ENCODE measurements around the gene KCNMA1. TPM values are rescaled to one million over a fixed set of nuclear protein-coding genes. Genes with fewer than 3 reads are reported as not detected.
A peak's percentile ranks its signal among the peaks of the same experiment; 100 is the strongest.

KCNMA1 gene
- polyA plus RNA-seq, 1 donor from 2014 or later, result 60.8 TPM

DNA sequence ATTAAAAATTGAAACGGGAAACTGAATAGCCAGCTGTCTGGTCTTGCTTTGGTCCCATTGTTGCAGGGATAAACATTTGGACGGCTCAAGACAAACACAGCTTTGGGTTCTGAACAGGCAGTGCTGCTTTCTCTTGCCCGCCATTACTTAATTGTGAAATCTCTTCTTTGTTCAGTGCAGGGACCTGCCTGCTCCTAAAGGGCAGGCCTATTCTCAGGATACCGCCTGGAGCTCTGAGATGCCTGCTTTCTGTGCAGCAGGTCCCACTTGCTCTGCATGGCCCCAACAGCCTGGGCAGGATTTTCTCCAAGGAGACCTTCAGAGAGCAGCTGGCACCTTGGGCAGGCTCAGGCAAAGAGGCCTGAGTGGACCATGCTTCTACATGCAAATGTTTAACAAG, 237.6 kb downstream of the KCNMA1 start:
- H4K20me1 ChIP-seq (ENCODE audit: insufficient read depth), result no peaks in the 10 kb centered on the region
- peak overlapping the region; percentile 24 for H3K9ac ChIP-seq (ENCODE audit: low read length)
- H3K36me3 ChIP-seq (ENCODE audit: insufficient read depth, low read length), result no peaks in the 10 kb centered on the region
- H3F3A ChIP-seq (ENCODE audit: insufficient read depth, low read length, poor library complexity, severe bottlenecking), result no peaks in the 10 kb centered on the region
- H2AFZ ChIP-seq (ENCODE audit: low read depth, low read length), result no peak overlapping the region
- no peaks in the 10 kb centered on the region for H3K9me3 ChIP-seq (ENCODE audit: low read length)
- no peak for TF ChIP-seq EZH2 (IDR thresholded peaks at IDR 0.05; ENCODE audit: borderline replicate concordance, insufficient read depth, low read length, poor library complexity, severe bottlenecking)
- no peak for TF ChIP-seq SMC3 (conservative IDR thresholded peaks at IDR 0.05; ENCODE audit: poor library complexity)
- TF ChIP-seq RAD21 (conservative IDR thresholded peaks at IDR 0.05), result no peak
- no peak for TF ChIP-seq REST (IDR thresholded peaks at IDR 0.05; ENCODE audit: borderline replicate concordance)
- TF ChIP-seq TAF1 (IDR thresholded peaks at IDR 0.05; ENCODE audit: low read depth), result no peak
- no peak for TF ChIP-seq POLR2AphosphoS5 (IDR thresholded peaks at IDR 0.05)
- TF ChIP-seq, protein P1, sequence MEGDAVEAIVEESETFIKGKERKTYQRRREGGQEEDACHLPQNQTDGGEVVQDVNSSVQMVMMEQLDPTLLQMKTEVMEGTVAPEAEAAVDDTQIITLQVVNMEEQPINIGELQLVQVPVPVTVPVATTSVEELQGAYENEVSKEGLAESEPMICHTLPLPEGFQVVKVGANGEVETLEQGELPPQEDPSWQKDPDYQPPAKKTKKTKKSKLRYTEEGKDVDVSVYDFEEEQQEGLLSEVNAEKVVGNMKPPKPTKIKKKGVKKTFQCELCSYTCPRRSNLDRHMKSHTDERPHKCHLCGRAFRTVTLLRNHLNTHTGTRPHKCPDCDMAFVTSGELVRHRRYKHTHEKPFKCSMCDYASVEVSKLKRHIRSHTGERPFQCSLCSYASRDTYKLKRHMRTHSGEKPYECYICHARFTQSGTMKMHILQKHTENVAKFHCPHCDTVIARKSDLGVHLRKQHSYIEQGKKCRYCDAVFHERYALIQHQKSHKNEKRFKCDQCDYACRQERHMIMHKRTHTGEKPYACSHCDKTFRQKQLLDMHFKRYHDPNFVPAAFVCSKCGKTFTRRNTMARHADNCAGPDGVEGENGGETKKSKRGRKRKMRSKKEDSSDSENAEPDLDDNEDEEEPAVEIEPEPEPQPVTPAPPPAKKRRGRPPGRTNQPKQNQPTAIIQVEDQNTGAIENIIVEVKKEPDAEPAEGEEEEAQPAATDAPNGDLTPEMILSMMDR (IDR thresholded peaks at IDR 0.05; ENCODE audit: poor library complexity, severe bottlenecking), result no peak
- TF ChIP-seq MXI1 (conservative IDR thresholded peaks at IDR 0.05; ENCODE audit: poor library complexity, severe bottlenecking), result no peak
- no peak for TF ChIP-seq EP300 (conservative IDR thresholded peaks at IDR 0.05; ENCODE audit: poor library complexity, severe bottlenecking)
- no peaks in the 10 kb centered on the region for H3K9me2 ChIP-seq (ENCODE audit: insufficient read depth, low read length)
- peak overlapping the region; percentile 78 for H3K27ac ChIP-seq (ENCODE audit: low read length)
- H3K4me2 ChIP-seq (ENCODE audit: low read length), result no peak overlapping the region
- H3K79me2 ChIP-seq (replicated peaks; ENCODE audit: insufficient read depth, low read length), result no peaks in the 10 kb centered on the region
- no peaks in the 10 kb centered on the region for H3K27me3 ChIP-seq (ENCODE audit: insufficient read depth, low read depth, low read length)
- H3K4me3 ChIP-seq (ENCODE audit: low read length), result no peak overlapping the region

- H3K27ac ChIP-seq (ENCODE audit: low read length), result peak overlapping the region; percentile 78
- no peak overlapping the region for H3K4me3 ChIP-seq (ENCODE audit: low read length)
- H4K20me1 ChIP-seq (ENCODE audit: insufficient read depth), result no peaks in the 10 kb centered on the region
- no peak overlapping the region for H3K9ac ChIP-seq (ENCODE audit: low read length)
- H3K27me3 ChIP-seq (ENCODE audit: insufficient read depth, low read depth, low read length), result no peaks in the 10 kb centered on the region
- no peak overlapping the region for H3K4me2 ChIP-seq (ENCODE audit: low read length)
- TF ChIP-seq SMC3 (conservative IDR thresholded peaks at IDR 0.05; ENCODE audit: poor library complexity) (no peak), EP300 (conservative IDR thresholded peaks at IDR 0.05; ENCODE audit: poor library complexity, severe bottlenecking) (no peak), POLR2AphosphoS5 (IDR thresholded peaks at IDR 0.05) (no peak), EZH2 (IDR thresholded peaks at IDR 0.05; ENCODE audit: borderline replicate concordance, insufficient read depth, low read length, poor library complexity, severe bottlenecking) (no peak), MXI1 (conservative IDR thresholded peaks at IDR 0.05; ENCODE audit: poor library complexity, severe bottlenecking) (no peak), TAF1 (IDR thresholded peaks at IDR 0.05; ENCODE audit: low read depth) (no peak), REST (IDR thresholded peaks at IDR 0.05; ENCODE audit: borderline replicate concordance) (no peak), RAD21 (conservative IDR thresholded peaks at IDR 0.05) (no peak)
- TF ChIP-seq, protein P1 (IDR thresholded peaks at IDR 0.05; ENCODE audit: poor library complexity, severe bottlenecking), result no peak
- no peaks in the 10 kb centered on the region for H3K36me3 ChIP-seq (ENCODE audit: insufficient read depth, low read length)
- H3K9me3 ChIP-seq (ENCODE audit: low read length), result no peaks in the 10 kb centered on the region
- H3F3A ChIP-seq (ENCODE audit: insufficient read depth, low read length, poor library complexity, severe bottlenecking), result no peaks in the 10 kb centered on the region
- no peaks in the 10 kb centered on the region for H3K9me2 ChIP-seq (ENCODE audit: insufficient read depth, low read length)
- no peak overlapping the region for H2AFZ ChIP-seq (ENCODE audit: low read depth, low read length)
- no peaks in the 10 kb centered on the region for H3K79me2 ChIP-seq (replicated peaks; ENCODE audit: insufficient read depth, low read length)
These were observed 238.4 kb downstream of the KCNMA1 start for GRCh38 chr10:77398986-77399755.

Measured in neural cell (in vitro differentiated cells).